Myocyte (in vitro differentiated cells): ENCODE results near the gene GALNT15. TPM values are rescaled to one million over a fixed set of nuclear protein-coding genes. Genes with fewer than 3 reads are reported as not detected.

ENCODE experiments used
- DNase-seq: peaks from one replicate; pipeline ENCODE4 v3.0.0-alpha.2; 2012; ENCODE audit warnings: low read depth
- total RNA-seq: library from RNA; depleted of rRNA; stranded (reverse); fragments of >200 nt; gene quantifications from 2 replicates; pipeline ENCODE4 v1.2.3, GENCODE V29; 2014

The GALNT15 gene
- total RNA-seq, 1 donor from 2014 or later, result 0.91 TPM

DNA sequence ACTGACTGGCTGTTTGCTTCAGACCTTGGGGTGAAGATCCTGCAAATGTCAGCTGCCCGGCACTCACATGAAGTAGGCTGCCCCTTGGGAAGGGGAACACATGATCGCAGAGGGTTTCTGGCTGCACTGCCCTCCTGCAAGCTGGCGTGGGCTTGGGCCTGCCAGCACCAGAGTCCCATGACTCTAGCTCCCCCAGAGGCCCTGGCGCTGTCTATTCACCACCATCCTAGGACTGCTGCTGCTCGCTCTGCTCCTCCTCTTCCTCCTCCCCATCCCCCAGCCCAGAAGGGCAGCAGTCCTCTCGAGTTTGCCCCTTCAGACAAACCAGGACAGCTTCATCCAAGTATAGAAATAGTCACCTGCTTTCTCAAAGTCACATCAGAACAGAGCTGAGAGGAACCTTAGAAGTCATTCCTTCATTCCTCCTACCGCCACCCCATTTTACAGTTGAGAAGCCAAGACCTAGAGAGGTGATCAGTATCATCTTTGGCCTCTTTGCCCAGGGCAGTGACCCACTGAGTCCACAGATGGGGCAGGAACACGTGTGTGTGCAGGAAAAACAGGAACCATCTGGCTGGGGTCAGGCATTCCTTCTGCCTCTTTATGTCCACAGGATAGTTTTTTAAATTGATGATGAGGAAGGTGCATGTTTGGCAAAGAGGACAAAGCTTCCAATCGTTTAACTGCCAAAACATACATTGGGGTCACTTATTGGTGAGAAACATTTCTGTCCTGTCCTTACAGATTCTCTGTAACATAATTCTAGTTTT is 77.0 kb downstream of the GALNT15 start:
- DNase-seq, result no peak

- no peak for DNase-seq
Observed at GRCh38 chr3:16252243-16252978, 77.9 kb downstream of the GALNT15 start.

- no peak for DNase-seq
Observed at GRCh38 chr3:16252988-16253387, 78.5 kb downstream of the GALNT15 start.

DNA sequence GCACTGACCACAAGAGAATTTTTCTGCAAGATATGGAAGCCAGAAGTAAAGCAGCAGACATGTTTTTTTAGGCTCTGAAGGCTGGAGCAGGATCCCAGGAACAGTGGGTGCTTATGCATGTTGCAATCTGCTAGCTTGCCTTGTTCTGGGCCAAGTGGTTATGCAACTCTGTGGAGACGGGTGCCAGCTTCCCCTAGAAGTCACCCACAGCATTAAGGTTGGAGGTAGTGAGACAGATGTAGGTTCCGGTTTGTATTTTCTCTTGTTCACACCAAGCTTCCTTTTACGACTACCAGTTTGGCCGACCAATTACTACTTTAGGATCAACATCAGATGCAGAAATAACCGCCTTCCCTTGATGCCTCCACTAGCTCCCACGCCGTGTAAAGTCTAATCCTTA is 79.1 kb downstream of the GALNT15 start:
- DNase-seq, result no peak

GRCh38 chr3:16254916-16255315 is 80.4 kb downstream of the GALNT15 start:
- peak; percentile 65 for DNase-seq

DNA sequence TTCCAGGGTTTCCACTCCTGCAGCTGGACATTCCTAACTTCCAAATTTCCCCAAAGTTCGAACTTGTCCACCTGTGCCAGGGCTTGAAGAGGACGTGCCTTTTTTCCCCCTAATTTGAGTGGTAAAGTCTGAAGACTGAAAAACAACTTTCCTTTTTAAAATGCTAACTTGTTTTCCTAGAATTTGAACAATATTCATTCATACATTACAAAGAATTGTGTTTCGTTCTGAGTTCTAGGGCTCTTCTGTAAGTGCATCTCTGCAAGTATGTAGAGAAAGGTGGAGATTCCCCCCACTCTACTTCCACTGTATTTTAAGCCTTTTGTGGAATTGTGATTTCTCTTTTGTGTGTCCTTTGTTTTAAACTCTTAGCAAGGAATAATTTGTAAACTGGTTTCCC is 80.8 kb downstream of the GALNT15 start:
- DNase-seq, result no peak

GRCh38 chr3:16255726-16256125 is 81.2 kb downstream of the GALNT15 start:
- no peak for DNase-seq

GRCh38 chr3:16257309-16257708 is 82.8 kb downstream of the GALNT15 start:
- no peak for DNase-seq

GRCh38 chr3:16258177-16258576 is 83.7 kb downstream of the GALNT15 start:
- peak; percentile 42 for DNase-seq

DNA sequence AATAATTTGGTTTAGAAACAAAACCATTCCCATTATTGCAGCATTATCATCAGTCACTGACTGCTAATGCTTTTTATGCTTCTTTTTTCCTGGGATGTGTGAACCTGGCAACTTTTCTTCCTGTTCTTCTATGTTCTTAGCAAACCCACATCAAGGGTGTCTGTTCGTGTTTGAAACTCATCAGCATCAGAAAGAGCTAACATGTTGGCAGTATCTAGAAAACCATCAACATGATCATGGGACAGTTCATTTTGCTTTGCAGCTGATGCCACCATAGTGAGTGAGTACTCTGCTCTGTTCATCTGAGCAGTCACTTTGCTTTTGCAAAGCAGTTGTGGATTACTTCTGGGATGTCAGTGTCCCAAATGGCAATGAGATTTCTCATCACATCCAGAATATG is 84.4 kb downstream of the GALNT15 start:
- no peak for DNase-seq

DNA sequence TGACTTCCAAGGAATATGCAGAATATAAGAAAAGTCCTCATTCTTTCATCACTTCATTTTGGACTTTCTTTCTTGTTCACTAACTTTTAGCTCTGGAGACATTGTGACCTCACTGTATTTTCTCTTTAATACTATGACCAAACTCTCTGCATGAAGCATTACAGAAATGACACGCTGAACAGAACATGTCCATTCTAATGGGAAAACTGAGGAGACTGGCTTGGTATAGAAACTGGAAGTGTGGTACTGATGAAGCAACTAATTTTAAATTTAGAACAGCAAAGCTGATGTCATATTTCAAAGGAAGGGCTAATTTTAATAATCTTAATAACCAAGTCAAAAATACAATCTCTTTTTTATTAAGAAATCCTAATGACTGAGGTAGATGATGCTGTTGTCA is 85.6 kb downstream of the GALNT15 start:
- DNase-seq, result no peak

GRCh38 chr3:16262174-16262573 is 87.7 kb downstream of the GALNT15 start:
- DNase-seq, result no peak

- no peak for DNase-seq
Observed at GRCh38 chr3:16264174-16264707, 89.8 kb downstream of the GALNT15 start.

DNA sequence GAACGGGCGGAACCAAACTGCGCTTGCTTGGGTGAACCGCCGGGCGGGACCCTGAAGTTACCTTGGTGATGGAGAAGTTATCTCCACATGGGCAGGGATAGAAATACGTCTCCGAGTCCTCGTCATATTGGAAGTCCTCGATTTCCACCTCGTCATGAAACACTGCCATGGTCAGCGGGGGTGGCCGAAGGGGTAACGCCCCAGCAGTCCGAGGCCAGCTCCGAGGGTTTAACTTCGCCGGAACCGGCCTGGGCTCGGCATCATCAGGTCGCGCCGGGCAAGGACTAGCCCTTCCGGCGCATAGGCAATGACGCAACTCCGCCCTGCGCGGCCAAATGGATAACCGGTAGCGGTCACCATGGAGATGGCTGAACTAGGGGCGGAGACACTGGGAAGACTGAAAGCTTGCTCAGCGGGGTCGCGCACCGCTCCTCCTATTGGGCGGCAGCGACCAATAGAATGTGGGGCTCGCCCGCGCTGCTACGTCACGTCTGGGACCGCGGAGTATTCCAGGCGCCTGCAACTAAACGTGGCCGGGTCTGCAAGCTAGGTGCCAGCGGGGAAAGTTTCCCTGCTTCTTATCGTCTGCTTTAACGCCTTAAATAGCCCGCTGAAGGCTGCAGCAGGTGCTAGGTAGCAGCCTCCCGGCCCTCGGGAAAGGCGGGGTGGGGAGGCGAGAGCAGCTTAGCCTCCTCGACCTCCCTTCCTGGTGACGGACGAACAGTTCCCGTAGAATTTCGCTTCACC is 90.4 kb downstream of the GALNT15 start, which contains the start of the genes DPH3 and OXNAD1:
DPH3 (minus strand) TSS at position 236 of the 747 bp plus-strand sequence; CDS start at position 169, 67 bp downstream.
OXNAD1 (plus strand) TSS at position 505 of the 747 bp plus-strand sequence. CDS start 5,741 bp downstream, outside the sequence.
- DNase-seq, result peak; percentile 100

DNA sequence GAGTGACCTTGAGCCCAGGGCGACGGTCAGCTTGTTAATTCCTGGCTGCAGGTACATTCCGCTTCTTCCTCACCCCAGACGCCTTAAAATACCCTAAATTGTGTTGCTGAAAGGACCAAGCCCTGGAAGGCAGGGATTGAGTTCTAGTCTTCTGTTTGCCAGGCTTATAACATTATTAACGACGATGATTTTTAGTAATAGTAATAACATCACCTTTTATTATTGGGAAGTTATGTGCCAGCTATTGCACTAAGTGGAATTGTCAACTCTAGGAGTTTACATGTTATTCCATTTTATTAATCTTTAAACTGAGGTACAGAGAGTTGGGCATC is 90.9 kb downstream of the GALNT15 start:
- no peak for DNase-seq

- no peak for DNase-seq
Observed at GRCh38 chr3:16266714-16267113, 92.2 kb downstream of the GALNT15 start.

- no peak for DNase-seq
Observed at GRCh38 chr3:16270855-16271254, 96.4 kb downstream of the GALNT15 start.

GRCh38 chr3:16272588-16272987 is 98.1 kb downstream of the GALNT15 start:
- no peak for DNase-seq

- DNase-seq, result no peak
Observed at GRCh38 chr3:16273867-16274266, 99.4 kb downstream of the GALNT15 start.

DNA sequence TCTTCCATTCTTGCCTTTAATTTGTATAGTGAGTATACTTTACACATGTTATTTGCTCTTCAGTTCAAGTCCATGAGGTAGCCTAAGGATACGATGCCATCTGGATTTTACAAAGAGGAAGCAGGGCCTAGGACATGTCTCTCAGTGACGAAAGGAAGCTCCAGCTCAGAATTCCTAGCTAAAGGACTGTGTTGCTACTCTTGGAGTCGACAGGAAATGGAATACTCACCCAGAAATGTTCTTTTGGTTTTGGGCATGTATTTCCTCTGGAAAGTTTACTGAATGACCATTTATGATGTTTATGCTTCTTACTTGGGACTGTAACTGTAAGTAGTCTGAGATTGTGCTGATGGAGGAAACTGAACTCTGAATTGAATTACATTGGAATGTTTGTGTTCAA is 103.0 kb downstream of the GALNT15 start:
- no peak for DNase-seq

DNA sequence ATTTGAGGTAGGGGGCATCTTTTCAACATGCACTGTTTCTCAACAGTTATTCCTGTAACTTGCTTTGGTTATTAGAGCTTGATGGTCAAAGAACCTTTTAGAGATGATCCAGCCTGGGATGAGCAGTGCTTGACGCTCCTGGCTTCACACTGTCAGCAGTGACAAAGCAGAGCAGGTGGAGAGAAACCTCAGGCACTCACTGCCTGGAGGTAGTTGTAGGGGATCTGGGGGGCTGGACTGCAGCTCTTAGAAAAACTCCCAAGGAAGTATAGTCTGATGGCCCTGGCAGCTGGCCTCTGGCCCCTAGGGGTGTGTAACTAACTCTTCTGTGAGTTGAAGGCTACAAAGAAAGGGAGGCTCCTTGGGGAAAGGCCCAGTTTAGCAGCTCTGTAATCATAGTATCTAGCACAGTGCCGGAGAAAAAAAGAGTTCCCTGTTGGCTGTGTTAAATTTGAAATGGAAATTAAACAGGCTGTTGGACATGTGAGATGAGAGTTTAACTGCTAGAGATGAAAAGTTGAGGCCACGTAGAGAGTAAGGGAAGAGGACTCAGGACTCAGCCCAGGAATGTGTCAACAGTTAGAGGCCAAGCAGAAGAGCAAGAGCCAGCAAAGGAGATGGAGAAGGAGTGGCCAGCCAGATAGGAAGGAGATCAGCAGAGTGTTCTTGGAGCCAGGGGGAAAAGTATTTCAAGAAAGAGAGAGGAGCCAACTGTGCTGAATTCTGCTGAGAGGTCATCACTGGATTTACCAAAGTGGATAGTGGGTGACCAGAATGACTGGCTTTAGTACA is 104.7 kb downstream of the GALNT15 start:
- DNase-seq, result peak; percentile 53
